Keratinocyte (primary cell): ENCODE data around the gene PRIMA1. TPM values are rescaled to one million over a fixed set of nuclear protein-coding genes. Genes with fewer than 3 reads are reported as not detected.

Source experiments
- DNase-seq: peaks from one replicate; pipeline ENCODE4 v3.0.0-alpha.2; 2011; ENCODE audit warnings: low read depth, missing footprints, low spot score
- FAIRE-seq: peaks from 2 replicates; lab custom pipeline; 2011; peaks lifted over from hg19 to GRCh38; lab: Jason Lieb, UNC
- H2AFZ ChIP-seq: 2 replicates; pipeline ENCODE4 v1.6.0; 2012; ENCODE audit warnings: low read length, control low read depth, inconsistent platforms; ENCODE audit not compliant: control insufficient read depth
- H3K27ac ChIP-seq: 2 replicates; pipeline ENCODE4 v1.5.1; 2011; ENCODE audit warnings: low read length; ENCODE audit not compliant: control insufficient read depth, insufficient read depth
- H3K27me3 ChIP-seq: 3 replicates; pipeline ENCODE4 v1.6.0; 2011; ENCODE audit warnings: low read length; ENCODE audit not compliant: control insufficient read depth, insufficient read depth; ENCODE audit errors: extremely low read depth
- H3K36me3 ChIP-seq, 2 experiments: 2 replicates in 1 of 2; 3 replicates in 1 of 2; pipeline ENCODE4 v1.5.1; 2011; ENCODE audit warnings: low read length in 2 of 2, mild to moderate bottlenecking in 1 of 2; ENCODE audit not compliant: control insufficient read depth in 2 of 2, insufficient read depth in 2 of 2; ENCODE audit errors: extremely low read depth in 1 of 2
- H3K4me1 ChIP-seq: 3 replicates; pipeline ENCODE4 v1.5.1; 2011; ENCODE audit warnings: low read length; ENCODE audit not compliant: control insufficient read depth, insufficient read depth; ENCODE audit errors: extremely low read depth
- H3K4me2 ChIP-seq: 3 replicates; pipeline ENCODE4 v1.6.0; 2011; ENCODE audit warnings: low read depth, low read length; ENCODE audit not compliant: control insufficient read depth, insufficient read depth; ENCODE audit errors: extremely low read depth
- H3K4me3 ChIP-seq, 3 experiments: fragments of 200-600 bp in 1 of 3; sonication (generic) in 1 of 3; 2 replicates in 2 of 3; 3 replicates in 1 of 3; pipeline ENCODE4 v1.5.1; 2011 to 2016; ENCODE audit warnings: low read length in 3 of 3, mild to moderate bottlenecking in 3 of 3, control low read depth in 2 of 3, inconsistent platforms in 1 of 3, low read depth in 1 of 3, mixed read lengths in 1 of 3, mixed run types in 1 of 3, moderate library complexity in 1 of 3; ENCODE audit not compliant: control insufficient read depth in 2 of 3, insufficient read depth in 2 of 3; ENCODE audit errors: extremely low read depth in 1 of 3
- H3K79me2 ChIP-seq: 2 replicates; pipeline ENCODE4 v1.6.0; 2012; ENCODE audit warnings: low read length; ENCODE audit not compliant: control insufficient read depth, insufficient read depth
- H3K9ac ChIP-seq: 3 replicates; pipeline ENCODE4 v1.6.0; 2011; ENCODE audit warnings: low read length; ENCODE audit not compliant: control insufficient read depth, insufficient read depth; ENCODE audit errors: extremely low read depth
- H3K9me1 ChIP-seq: 3 replicates; pipeline ENCODE4 v1.6.0; 2011; ENCODE audit warnings: low read length; ENCODE audit not compliant: control insufficient read depth, insufficient read depth; ENCODE audit errors: extremely low read depth
- H3K9me3 ChIP-seq: 2 replicates; pipeline ENCODE4 v1.5.1; 2012; ENCODE audit warnings: low read depth, low read length; ENCODE audit not compliant: control insufficient read depth
- H4K20me1 ChIP-seq: 3 replicates; pipeline ENCODE4 v1.6.0; 2011; ENCODE audit warnings: low read length; ENCODE audit not compliant: control insufficient read depth, insufficient read depth; ENCODE audit errors: extremely low read depth
- EZH2 ChIP-seq: IDR thresholded peaks from one replicate; pipeline ENCODE4 v1.6.1; 2012; ENCODE audit warnings: inconsistent platforms, mild to moderate bottlenecking, low read length, moderate library complexity
- dilution Hi-C: fragments of 300-500 bp; cut with MboI; formaldehyde crosslinking; loops from one replicate; pipeline ENCODE4 v1.7.0; 2020; ENCODE audit warnings: low sequenced_read_pairs; ENCODE audit not compliant: extremely low pct_ligation_motif_present
- polyA plus RNA-seq, 5 experiments: library from polyadenylated mRNA; depleted of rRNA in 3 of 5; stranded (reverse) in 3 of 5; stranded (forward) in 1 of 5; unstranded in 1 of 5; fragments of >200 nt; gene quantifications; 1 replicate in 1 of 5; 2 replicates in 3 of 5; 3 replicates in 1 of 5; pipeline versions ENCODE4 v1.2.1 to v1.2.3, GENCODE V29; 2011 to 2012; ENCODE audit warnings: missing spikeins in 2 of 5, low read depth in 1 of 5, low replicate concordance in 1 of 5
- TF ChIP-seq, protein P1 (sequence below), 3 experiments: IDR thresholded peaks in 1 of 3; conservative IDR thresholded peaks in 1 of 3; optimal IDR thresholded peaks in 1 of 3; 2 replicates in 2 of 3; 3 replicates in 1 of 3; pipeline versions ENCODE3 to v1.5.1; 2011; ENCODE audit warnings: low read length in 3 of 3, mild to moderate bottlenecking in 3 of 3, moderate library complexity in 2 of 3, control low read depth in 1 of 3, inconsistent platforms in 1 of 3; ENCODE audit not compliant: insufficient read depth in 2 of 3; ENCODE audit errors: extremely low read depth in 1 of 3

The PRIMA1 gene
- polyA plus RNA-seq, 1 donor (not counting 4 experiments of a cell fraction or from before 2014, with no cell fraction given): not detected

DNA sequence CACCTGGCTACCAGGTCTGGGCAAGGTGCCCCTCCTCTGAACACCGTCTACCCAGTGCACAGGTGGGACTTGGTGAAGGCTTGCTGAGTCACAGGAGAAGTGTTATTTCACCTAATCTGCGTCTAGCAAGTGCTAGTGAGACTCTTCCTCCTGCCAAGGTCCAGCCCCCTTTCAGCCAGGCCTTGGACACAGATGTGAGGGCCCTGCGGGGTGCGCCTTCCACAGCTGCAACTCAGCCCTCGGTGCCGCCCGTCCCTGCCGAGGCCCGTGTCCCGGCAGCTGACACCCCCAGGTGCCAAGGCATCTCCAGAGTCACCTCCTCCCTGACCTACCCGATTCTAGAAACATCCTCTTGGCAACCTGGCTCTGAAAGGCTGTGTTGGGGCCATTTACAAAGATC is 55.1 kb downstream of the PRIMA1 start:
- no peak for DNase-seq
- no peak overlapping the region for H3K4me2 ChIP-seq
- no peak for FAIRE-seq
- H3K27me3 ChIP-seq: no peaks in the 10 kb centered on the region
- TF ChIP-seq, protein P1, sequence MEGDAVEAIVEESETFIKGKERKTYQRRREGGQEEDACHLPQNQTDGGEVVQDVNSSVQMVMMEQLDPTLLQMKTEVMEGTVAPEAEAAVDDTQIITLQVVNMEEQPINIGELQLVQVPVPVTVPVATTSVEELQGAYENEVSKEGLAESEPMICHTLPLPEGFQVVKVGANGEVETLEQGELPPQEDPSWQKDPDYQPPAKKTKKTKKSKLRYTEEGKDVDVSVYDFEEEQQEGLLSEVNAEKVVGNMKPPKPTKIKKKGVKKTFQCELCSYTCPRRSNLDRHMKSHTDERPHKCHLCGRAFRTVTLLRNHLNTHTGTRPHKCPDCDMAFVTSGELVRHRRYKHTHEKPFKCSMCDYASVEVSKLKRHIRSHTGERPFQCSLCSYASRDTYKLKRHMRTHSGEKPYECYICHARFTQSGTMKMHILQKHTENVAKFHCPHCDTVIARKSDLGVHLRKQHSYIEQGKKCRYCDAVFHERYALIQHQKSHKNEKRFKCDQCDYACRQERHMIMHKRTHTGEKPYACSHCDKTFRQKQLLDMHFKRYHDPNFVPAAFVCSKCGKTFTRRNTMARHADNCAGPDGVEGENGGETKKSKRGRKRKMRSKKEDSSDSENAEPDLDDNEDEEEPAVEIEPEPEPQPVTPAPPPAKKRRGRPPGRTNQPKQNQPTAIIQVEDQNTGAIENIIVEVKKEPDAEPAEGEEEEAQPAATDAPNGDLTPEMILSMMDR (optimal IDR thresholded peaks at IDR 0.05 in 1 of 3, IDR thresholded peaks at IDR 0.05 in 1 of 3, conservative IDR thresholded peaks at IDR 0.05 in 1 of 3; ENCODE audit: extremely low read depth in 1 of 3, insufficient read depth in 2 of 3, low read length in 3 of 3): no peak
- no peak for TF ChIP-seq EZH2
- no peak overlapping the region for H3K4me3 ChIP-seq
- no peak overlapping the region for H3K27ac ChIP-seq
- no peaks in the 10 kb centered on the region for H3K9me3 ChIP-seq
- no peaks in the 10 kb centered on the region for H3K9me1 ChIP-seq
- H4K20me1 ChIP-seq: no peaks in the 10 kb centered on the region
- dilution Hi-C loops: no loop called here
- H3K4me1 ChIP-seq: no peaks in the 10 kb centered on the region
- H3K9ac ChIP-seq: no peak overlapping the region
- no peaks in the 10 kb centered on the region for H3K79me2 ChIP-seq
- H3K36me3 ChIP-seq: no peaks in the 10 kb centered on the region
- H2AFZ ChIP-seq: no peak overlapping the region

DNA sequence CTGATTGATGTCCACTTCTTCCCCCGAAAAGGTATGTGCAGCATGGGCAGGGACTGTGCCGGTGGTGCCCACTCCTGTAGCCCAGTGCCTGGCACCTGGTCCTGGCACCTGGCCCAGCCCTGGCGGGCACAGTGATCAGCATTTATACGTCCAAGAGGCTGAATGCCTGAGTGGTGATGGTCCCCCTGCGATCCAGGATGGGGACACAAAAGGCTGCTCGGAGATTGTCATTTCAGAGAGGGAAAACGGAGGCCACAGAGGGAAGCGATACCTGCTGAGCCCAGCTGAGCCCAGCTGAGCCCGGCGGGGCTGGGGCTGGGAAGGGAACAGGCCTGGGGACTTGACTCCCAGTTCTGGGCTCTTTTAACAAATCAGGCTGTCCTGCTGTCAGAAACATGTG is 55.8 kb downstream of the PRIMA1 start:
- Histone ChIP-seq H4K20me1 (no peaks in the 10 kb centered on the region), H3K27me3 (no peaks in the 10 kb centered on the region), H3K36me3 (no peaks in the 10 kb centered on the region), H3K4me3 (no peak overlapping the region), H3K9me1 (no peaks in the 10 kb centered on the region), H3K4me1 (no peaks in the 10 kb centered on the region), H3K27ac (no peak overlapping the region), H3K4me2 (no peak overlapping the region), H3K9me3 (no peaks in the 10 kb centered on the region), H3K9ac (no peak overlapping the region), H2AFZ (no peak overlapping the region), H3K79me2 (no peaks in the 10 kb centered on the region)
- dilution Hi-C loops: no loop called here
- no peak for DNase-seq
- no peak for FAIRE-seq
- TF ChIP-seq, protein P1 (optimal IDR thresholded peaks at IDR 0.05 in 1 of 3, IDR thresholded peaks at IDR 0.05 in 1 of 3, conservative IDR thresholded peaks at IDR 0.05 in 1 of 3; ENCODE audit: extremely low read depth in 1 of 3, insufficient read depth in 2 of 3, low read length in 3 of 3): no peak
- TF ChIP-seq EZH2: no peak
